Measurements from ENCODE around the gene SH3GL3. TPM values are rescaled to one million over a fixed set of nuclear protein-coding genes. Genes with fewer than 3 reads are reported as not detected.
A peak's percentile ranks its signal among the peaks of the same experiment; 100 is the strongest.

SH3GL3 gene
- total and polyA plus RNA-seq, 12 donors, result 0.24 to 1.7 (median 1.2) TPM; not detected in 6

DNA sequence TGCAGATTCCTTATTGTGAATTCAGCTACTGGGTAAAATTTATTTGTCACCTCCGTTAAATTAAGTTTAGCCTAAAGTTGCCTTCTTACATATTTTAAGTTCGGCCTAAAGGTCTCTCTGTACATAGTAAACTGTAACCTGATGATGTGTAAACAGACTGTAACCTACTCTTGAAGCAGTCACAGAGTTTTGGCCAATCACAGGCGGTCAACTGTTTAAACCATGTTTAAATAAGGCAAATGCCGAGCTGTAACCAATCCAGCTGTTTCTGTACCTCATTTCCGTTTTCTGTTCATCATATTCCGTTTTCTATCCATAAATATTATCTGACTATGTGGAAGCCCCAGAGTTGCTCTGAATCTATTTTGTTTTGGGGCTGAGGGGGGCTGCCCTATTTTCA, 204.4 kb downstream of the SH3GL3 start:
- no peak for TF ChIP-seq POLR2A (IDR thresholded peaks at IDR 0.05)
- TF ChIP-seq, protein P1, sequence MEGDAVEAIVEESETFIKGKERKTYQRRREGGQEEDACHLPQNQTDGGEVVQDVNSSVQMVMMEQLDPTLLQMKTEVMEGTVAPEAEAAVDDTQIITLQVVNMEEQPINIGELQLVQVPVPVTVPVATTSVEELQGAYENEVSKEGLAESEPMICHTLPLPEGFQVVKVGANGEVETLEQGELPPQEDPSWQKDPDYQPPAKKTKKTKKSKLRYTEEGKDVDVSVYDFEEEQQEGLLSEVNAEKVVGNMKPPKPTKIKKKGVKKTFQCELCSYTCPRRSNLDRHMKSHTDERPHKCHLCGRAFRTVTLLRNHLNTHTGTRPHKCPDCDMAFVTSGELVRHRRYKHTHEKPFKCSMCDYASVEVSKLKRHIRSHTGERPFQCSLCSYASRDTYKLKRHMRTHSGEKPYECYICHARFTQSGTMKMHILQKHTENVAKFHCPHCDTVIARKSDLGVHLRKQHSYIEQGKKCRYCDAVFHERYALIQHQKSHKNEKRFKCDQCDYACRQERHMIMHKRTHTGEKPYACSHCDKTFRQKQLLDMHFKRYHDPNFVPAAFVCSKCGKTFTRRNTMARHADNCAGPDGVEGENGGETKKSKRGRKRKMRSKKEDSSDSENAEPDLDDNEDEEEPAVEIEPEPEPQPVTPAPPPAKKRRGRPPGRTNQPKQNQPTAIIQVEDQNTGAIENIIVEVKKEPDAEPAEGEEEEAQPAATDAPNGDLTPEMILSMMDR (IDR thresholded peaks at IDR 0.05), result no peak
- Histone ChIP-seq H3K27me3 (peaks cover 24% of the 10 kb centered on the region), H3K9me3 (replicated peaks in 1 of 3) (no peaks in the 10 kb centered on the region), H3K4me1 (replicated peaks in 1 of 2) (no peaks in the 10 kb centered on the region), H3K27ac (no peak overlapping the region), H3K4me3 (no peak overlapping the region), H3K36me3 (replicated peaks in 1 of 2) (no peaks in the 10 kb centered on the region)
- DNase-seq, result no peak
- intact Hi-C loops (cut with DNase I), result no loop called here
- WGBS, 4 donors, result 70 to 81% (median 74%) methylated on average over 6 of the region's 6 CpGs

DNA sequence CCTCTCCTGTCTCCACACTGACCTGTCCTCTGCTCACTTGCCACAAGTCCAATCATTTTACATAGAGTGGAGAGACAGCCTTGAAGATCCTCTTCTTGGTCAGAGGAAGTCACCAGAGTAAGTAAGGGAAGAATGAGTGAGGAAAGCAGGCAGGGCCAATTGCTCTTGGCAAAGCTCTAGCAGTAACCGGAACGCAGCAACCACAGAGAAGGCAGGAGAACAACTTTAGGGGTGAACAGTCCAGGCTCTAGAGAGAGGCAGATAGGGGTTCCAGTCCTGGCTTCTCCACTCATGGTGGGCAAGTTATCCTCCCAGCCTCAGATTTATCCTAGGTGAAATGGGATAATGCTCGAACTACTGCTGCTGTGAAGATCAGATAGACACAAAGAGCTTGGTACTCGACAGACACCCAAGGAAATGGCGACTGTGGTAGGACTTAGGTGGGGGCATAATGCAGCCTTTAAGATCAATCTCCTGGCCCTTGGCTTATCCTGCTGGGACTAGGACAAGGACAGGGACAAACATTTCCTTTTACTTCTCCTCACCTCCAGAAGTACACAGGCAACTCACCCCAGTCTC, 205.6 kb downstream of the SH3GL3 start:
- H3K9me3 ChIP-seq (replicated peaks in 1 of 3), result no peaks in the 10 kb centered on the region
- intact Hi-C loops (cut with DNase I), result no loop called here
- no peak for DNase-seq
- TF ChIP-seq, protein P1 (IDR thresholded peaks at IDR 0.05), result no peak
- no peak for TF ChIP-seq POLR2A (IDR thresholded peaks at IDR 0.05)
- H3K27ac ChIP-seq, result peak overlapping the region in 1 of 5 donors; percentile 55
- peaks cover 24% of the 10 kb centered on the region for H3K27me3 ChIP-seq
- peaks cover 0 to 5% of the 10 kb centered on the region in 2 donors for H3K4me1 ChIP-seq (replicated peaks in 1 of 2)
- H3K4me3 ChIP-seq, result no peak overlapping the region
- 78 to 88% (median 86%) methylated on average over 5 of the region's 5 CpGs for WGBS, 4 donors
- H3K36me3 ChIP-seq (replicated peaks in 1 of 2), result no peaks in the 10 kb centered on the region

DNA sequence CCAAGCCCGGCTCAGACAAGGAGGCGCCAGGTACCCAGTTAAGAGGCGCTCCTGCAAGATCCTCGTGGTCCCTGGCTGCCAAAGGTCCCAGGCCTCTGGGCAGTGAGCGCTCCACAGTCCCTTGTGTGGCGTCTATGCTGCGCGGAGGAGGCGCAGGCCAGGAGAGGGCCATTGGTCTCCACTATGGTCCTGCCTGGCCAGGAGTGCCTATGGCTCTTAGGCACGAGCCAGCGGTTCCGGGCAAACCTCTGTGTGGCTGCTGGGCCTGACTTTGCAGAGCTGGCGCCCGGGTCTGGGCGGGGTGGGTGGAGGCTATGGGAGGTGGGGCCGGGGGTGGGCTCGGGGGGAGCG, 206.1 kb downstream of the SH3GL3 start:
- no peaks in the 10 kb centered on the region for H3K9me3 ChIP-seq (replicated peaks in 1 of 3)
- peaks cover 24% of the 10 kb centered on the region for H3K27me3 ChIP-seq
- H3K36me3 ChIP-seq (replicated peaks in 1 of 2), result no peaks in the 10 kb centered on the region
- no peak for TF ChIP-seq POLR2A (IDR thresholded peaks at IDR 0.05)
- TF ChIP-seq, protein P1 (IDR thresholded peaks at IDR 0.05), result no peak
- peak overlapping the region in 1 of 5 donors; percentile 55 for H3K27ac ChIP-seq
- H3K4me3 ChIP-seq, result peak overlapping the region in 1 of 4 donors; percentile 56
- H3K4me1 ChIP-seq (replicated peaks in 1 of 2), result peaks cover 0 to 5% of the 10 kb centered on the region in 2 donors
- intact Hi-C loops (cut with DNase I), result no loop called here
- DNase-seq, result no peak
- WGBS, 4 donors, result 23 to 57% (median 26%) methylated on average over 6 to 18 of the region's 18 CpGs

DNA sequence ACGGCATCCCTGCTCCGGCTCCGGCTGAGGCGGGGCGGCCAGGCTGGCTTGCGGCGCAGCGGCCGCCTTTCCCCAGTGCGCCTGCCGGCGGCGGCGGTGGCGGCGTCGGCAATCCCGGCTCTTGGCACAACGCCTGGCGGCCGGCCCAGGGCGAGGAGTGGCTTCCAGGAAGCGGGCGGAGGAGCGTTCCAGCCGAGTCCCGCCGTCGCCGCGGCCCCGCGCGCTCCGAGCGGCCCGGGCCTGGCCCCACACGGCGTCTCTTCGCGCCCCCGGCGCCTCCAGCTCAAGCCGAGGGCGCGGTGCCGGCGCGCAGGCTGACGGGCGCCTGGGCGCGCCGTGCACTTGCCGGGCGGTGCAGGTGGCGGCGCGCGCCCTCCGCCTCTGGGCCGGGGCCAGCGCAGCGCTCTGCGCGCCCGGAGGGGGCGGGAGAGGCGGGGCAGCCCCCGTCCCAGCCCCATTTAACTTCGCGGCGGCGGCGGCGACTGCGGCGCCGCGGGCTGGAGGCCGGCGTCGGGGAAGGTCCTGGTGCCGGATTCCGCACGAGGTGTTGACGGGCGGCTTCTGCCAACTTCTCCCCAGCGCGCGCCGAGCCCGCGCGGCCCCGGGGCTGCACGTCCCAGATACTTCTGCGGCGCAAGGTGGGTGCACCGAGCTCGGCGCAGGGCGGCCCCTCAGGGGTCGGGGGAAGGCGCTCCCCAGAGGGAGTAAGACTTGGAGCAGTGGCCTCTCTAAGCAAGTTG, 206.7 kb downstream of the SH3GL3 start, which contains the start of gene ADAMTSL3:
Gene ADAMTSL3, plus strand, starts transcription at position 485 of the 740 bp plus-strand sequence. CDS start 1,639 bp downstream, outside the sequence.
- Histone ChIP-seq H3K27me3 (peaks cover 24% of the 10 kb centered on the region), H3K9me3 (replicated peaks in 1 of 3) (no peaks in the 10 kb centered on the region), H3K27ac (peak within 1 kb of the TSS in 2 of 5 donors; percentile 5 to 78), H3K36me3 (replicated peaks in 1 of 2) (no peaks in the 10 kb centered on the region), H3K4me1 (replicated peaks in 1 of 2) (peaks cover 0 to 5% of the 10 kb centered on the region in 2 donors), H3K4me3 (peak within 1 kb of the TSS in 1 of 4 donors; percentile 56)
- DNase-seq, result peak in 6 of 7 donors; percentile 50 to 67 (median 59)
- TF ChIP-seq, protein P1 (IDR thresholded peaks at IDR 0.05), result peak in 1 of 6 experiments; percentile 11
- TF ChIP-seq POLR2A (IDR thresholded peaks at IDR 0.05), result no peak
- intact Hi-C loops (cut with DNase I), result no loop called here
- WGBS, 4 donors, result 0 to 1% (median 0%) methylated on average over 8 to 105 of the region's 105 CpGs; no CpG with 5 or more reads in 1 of the 4 donors

All from adrenal gland (tissue), 12 donors.